Ishikawa (cell line): ENCODE results near the gene CLDN6.

Experiments used
- CEBPB ChIP-seq: IDR thresholded peaks from 2 replicates; pipeline ENCODE4 v1.6.1; 2012
- CREB1 ChIP-seq: IDR thresholded peaks from 2 replicates; pipeline ENCODE4 v1.6.1; 2012; ENCODE audit warnings: low read depth
- EGR1 ChIP-seq: IDR thresholded peaks from 2 replicates; pipeline ENCODE4 v1.6.1; 2012
- EP300 ChIP-seq: IDR thresholded peaks from 2 replicates; pipeline ENCODE4 v1.6.1; 2012; ENCODE audit warnings: borderline replicate concordance
- FOXM1 ChIP-seq: IDR thresholded peaks from 2 replicates; pipeline ENCODE4 v1.6.1; 2012; ENCODE audit warnings: low read depth, borderline replicate concordance
- NFIC ChIP-seq: IDR thresholded peaks from 2 replicates; pipeline ENCODE4 v1.6.1; 2012
- RAD21 ChIP-seq: IDR thresholded peaks from 2 replicates; pipeline ENCODE4 v1.6.1; 2012; ENCODE audit warnings: low read depth
- REST ChIP-seq: IDR thresholded peaks from 2 replicates; pipeline ENCODE4 v1.6.1; 2012; ENCODE audit warnings: low read depth, mild to moderate bottlenecking
- TAF1 ChIP-seq: IDR thresholded peaks from 2 replicates; pipeline ENCODE4 v1.6.1; 2012; ENCODE audit warnings: low read depth, mild to moderate bottlenecking
- TCF12 ChIP-seq: IDR thresholded peaks from 2 replicates; pipeline ENCODE4 v1.6.1; 2012; ENCODE audit warnings: low read depth
- TEAD4 ChIP-seq: IDR thresholded peaks from 2 replicates; pipeline ENCODE4 v1.6.1; 2012
- YY1 ChIP-seq: IDR thresholded peaks from 2 replicates; pipeline ENCODE4 v1.6.1; 2012; ENCODE audit warnings: low read depth
- ZBTB7A ChIP-seq: IDR thresholded peaks from 2 replicates; pipeline ENCODE4 v1.6.1; 2012; ENCODE audit warnings: low read depth
- TF ChIP-seq, protein P1 (sequence below): IDR thresholded peaks from 2 replicates; pipeline ENCODE4 v1.6.1; 2012
- TF ChIP-seq, protein P2 (sequence below): IDR thresholded peaks from 2 replicates; pipeline ENCODE4 v1.6.1; 2012

The CLDN6 gene

DNA sequence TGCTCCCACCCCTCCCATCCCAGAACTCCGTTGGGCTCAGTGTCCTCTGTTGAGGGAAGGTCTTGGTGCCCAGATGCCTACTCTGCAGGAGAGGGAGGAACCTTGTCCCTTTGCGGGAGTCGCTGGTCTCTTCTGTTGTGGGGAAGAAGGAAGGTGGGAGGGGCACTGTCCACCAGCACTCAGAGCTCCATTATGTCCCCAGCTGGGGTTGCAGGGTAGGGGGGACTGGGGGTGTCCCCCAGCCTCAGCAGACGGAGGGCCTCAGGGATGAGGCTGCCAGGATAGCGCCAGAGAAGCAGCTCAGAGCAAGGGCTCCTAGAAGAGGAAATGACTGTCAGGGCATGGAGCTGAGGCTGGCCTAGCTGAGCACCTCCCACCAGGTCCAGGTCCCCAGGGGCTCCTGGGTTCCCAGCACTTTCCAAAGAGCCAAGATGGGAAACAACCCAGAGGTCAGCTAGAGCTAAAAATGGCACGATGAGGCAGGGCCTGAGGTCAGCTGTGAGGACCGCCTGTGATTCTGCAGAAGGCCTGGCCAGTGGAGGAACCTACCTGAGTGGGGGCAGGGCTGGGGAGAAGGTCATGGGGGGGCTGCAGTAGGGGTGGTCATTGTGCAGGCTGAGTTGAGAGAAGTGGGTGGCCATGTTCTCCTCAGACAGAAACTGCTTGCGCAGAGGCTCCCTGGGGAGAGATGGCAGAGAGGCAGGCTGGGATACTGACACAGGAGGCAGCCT is 4.9 kb upstream of the CLDN6 start:
- no peak for TF ChIP-seq CEBPB
- TF ChIP-seq FOXM1: no peak
- no peak for TF ChIP-seq REST
- 0 out of 2 replicates have a peak, but pooled peaks have one; percentile 5 for TF ChIP-seq TCF12
- TF ChIP-seq YY1: peak; percentile 64

DNA sequence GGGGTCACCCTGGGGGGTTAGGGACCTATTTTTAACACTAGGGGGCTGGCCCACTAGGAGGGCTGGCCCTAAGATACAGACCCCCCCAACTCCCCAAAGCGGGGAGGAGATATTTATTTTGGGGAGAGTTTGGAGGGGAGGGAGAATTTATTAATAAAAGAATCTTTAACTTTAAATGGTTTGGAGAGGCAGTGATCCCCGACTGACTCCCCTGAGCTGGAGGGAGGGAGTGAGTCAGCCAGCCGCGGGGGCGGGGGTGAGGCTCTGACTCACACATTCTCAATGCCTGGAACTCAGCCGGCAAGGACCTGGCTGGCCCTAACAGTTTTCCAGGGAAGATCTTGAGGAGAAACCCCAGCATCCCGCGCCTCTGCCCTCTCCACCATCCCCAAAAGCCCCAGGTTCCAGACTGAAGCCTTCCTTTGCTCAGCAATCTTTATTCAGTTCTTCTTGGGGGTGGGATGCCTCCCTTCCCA is 4.3 kb upstream of the CLDN6 start:
- TF ChIP-seq TCF12: peak; percentile 75
- TF ChIP-seq YY1: no peak
- TF ChIP-seq NFIC: peak; percentile 68
- peak; percentile 95 for TF ChIP-seq EGR1
- peak; percentile 98 for TF ChIP-seq TEAD4
- peak; percentile 85 for TF ChIP-seq EP300
- TF ChIP-seq REST: no peak

DNA sequence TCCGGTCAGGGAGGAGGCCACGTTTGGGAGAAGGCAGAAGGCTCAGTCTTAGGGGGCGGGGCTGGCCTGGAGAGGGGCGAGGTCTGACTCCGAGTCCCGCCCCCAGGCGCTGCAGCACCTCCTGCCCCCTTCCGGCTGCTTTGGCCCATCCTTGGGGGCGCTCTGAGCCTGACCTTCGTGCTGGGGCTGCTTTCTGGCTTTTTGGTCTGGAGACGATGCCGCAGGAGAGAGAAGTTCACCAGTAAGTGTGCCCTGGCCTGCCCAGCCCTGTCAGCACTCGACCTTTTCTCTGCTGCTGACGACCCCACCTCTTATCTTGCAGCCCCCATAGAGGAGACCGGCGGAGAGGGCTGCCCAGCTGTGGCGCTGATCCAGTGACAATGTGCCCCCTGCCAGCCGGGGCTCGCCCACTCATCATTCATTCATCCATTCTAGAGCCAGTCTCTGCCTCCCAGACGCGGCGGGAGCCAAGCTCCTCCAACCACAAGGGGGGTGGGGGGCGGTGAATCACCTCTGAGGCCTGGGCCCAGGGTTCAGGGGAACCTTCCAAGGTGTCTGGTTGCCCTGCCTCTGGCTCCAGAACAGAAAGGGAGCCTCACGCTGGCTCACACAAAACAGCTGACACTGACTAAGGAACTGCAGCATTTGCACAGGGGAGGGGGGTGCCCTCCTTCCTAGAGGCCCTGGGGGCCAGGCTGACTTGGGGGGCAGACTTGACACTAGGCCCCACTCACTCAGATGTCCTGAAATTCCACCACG is 3.6 kb upstream of the CLDN6 start:
- TF ChIP-seq RAD21 (no peak), CEBPB (peak; percentile 9; the same call in 1 of the 2 replicates), YY1 (peak; percentile 47; the same call in 1 of the 2 replicates), CREB1 (no peak; the same call in 1 of the 2 replicates), EP300 (peak; percentile 89), TCF12 (peak; percentile 80), FOXM1 (peak; percentile 50), EGR1 (peak; percentile 54; the same call in 1 of the 2 replicates), TEAD4 (peak; percentile 74), NFIC (peak; percentile 73)
- TF ChIP-seq, protein P1, sequence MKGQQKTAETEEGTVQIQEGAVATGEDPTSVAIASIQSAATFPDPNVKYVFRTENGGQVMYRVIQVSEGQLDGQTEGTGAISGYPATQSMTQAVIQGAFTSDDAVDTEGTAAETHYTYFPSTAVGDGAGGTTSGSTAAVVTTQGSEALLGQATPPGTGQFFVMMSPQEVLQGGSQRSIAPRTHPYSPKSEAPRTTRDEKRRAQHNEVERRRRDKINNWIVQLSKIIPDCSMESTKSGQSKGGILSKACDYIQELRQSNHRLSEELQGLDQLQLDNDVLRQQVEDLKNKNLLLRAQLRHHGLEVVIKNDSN: 0 out of 2 replicates have a peak, but pooled peaks have one; percentile 14
- TF ChIP-seq, protein P2, sequence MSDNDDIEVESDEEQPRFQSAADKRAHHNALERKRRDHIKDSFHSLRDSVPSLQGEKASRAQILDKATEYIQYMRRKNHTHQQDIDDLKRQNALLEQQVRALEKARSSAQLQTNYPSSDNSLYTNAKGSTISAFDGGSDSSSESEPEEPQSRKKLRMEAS: no peak; the same call in 1 of the 2 replicates

- TF ChIP-seq RAD21 (no peak), ZBTB7A (peak; percentile 64; the same call in 1 of the 2 replicates), CEBPB (no peak), YY1 (peak; percentile 43; the same call in 1 of the 2 replicates), TCF12 (peak; percentile 93), FOXM1 (peak; percentile 73), REST (no peak), EGR1 (peak; percentile 65; the same call in 1 of the 2 replicates), NFIC (peak; percentile 99), TAF1 (no peak; the same call in 1 of the 2 replicates), TEAD4 (peak; percentile 98), CREB1 (0 out of 2 replicates have a peak, but pooled peaks have one; percentile 32), EP300 (peak; percentile 96)
- TF ChIP-seq, protein P1: peak; percentile 63
- TF ChIP-seq, protein P2: peak; percentile 90
These were observed 2.8 kb upstream of the CLDN6 start for GRCh38 chr16:3020604-3021448.
